Activated CD4-positive, alpha-beta T cell treated with anti-CD3 and anti-CD28 coated beads, Interleukin-10, Interleukin-2, amounts not matched to agents 100 ng/mL and 50 ng/mL, durations not matched to agents 16 hours and 8 hours (primary cell): ENCODE data around the gene STOX1.
"Not testable (repeated sequence)": the region's sequence is repeated elsewhere in the genome, so short reads cannot be mapped to it uniquely, and the experiment has no call there.

Experiments
- DNase-seq: peaks from one replicate; pipeline ENCODE4 v3.0.0-alpha.2; 2020

The STOX1 gene

GRCh38 chr10:68831961-68832455, 4.7 kb downstream of the STOX1 start:
- no peak for DNase-seq

DNA sequence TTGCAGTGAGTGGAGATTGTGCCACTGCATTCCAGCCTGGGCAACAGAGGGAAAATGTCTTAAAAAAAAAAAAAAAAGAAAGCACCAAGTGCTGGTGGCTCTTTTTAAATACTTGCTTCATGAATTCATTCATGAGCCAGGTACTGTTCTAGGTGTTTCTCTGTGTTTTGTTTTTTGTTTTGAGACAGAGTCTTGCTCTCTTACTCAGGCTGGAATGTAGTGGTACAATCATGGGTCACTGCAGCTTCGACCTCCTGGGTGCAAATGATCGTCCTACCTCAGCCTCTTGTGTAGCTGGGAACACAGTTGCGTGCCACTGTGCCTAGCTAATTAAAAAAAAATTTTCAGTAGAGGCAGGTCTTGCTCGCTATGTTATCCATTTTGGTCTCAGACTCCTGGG, 5.3 kb downstream of the STOX1 start:
- DNase-seq = no peak

DNA sequence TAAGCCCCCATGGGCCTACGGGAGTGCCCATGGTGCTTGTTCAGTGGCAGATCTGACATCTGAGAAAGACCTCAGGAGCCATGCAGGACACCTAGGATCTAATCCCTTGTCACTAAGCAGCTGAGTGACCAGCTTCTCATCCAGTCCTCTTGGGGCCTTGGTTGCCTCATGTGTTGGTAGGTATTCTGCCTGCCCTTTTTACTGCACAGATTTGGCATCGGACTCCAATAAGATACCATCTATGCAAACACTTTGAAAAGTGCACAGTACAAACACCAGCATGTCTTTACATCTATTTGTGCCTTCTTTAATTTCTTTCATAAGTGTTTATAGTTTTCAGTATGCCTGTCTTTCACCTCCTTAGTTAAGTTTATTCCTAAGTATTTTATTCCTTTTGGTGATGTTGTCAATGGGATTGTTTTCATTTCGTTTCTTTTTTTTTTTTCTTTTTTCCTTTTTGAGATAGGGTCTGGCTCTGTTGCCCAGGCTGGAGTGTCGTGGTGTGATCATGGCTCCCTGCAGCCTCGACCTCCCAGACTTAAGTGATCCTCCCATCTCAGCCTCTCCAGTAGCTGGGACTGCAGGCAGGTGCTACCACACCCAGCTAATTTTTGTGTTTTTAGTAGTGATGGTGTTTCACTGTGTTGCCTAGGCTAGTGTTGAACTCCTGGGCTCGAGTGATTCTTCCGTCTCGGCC, 10.4 kb downstream of the STOX1 start:
- DNase-seq = no peak

DNA sequence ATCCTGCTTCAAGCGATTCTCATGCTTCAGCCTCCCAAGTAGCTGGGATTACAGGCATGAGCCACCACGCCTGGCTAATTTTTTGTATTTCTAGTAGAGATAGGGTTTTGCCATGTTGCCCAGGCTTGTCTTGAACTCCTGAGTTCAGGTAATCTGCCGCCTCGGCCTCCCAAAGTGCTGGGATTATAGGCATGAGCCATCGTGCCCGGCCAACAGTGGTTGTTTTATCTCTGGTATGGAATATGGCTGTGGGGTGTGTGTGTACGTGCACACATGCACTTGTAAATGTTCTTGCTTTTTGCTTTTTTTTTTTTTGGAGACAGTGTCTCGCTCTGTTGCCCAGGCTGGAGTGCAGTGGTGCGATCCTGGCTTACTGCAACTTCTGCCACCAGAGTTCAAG, 13.3 kb downstream of the STOX1 start:
- DNase-seq = not testable (repeated sequence)

DNA sequence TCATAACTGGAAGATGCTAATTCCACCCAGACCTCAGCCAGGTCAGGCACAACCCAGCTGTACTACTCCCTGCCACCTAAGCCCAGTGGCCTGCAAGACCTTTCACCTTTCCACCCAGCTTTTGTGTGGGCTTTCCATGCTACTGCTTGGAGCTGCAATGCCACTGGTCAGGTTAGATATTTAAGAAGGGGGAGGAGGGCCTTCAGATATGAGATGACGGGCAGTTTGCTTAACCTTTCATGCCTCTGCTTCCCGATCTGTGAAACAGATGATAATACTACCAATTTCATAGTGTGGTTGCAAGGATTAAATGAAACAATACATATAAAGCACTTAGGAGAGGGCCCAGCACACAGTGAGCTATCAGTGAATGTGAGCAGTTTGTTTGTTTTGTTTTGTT, 20.9 kb downstream of the STOX1 start:
- DNase-seq = no peak

GRCh38 chr10:68848806-68849205, 21.5 kb downstream of the STOX1 start:
- DNase-seq = no peak

- DNase-seq = no peak
Measured at GRCh38 chr10:68856352-68856751, 29.0 kb downstream of the STOX1 start.

DNA sequence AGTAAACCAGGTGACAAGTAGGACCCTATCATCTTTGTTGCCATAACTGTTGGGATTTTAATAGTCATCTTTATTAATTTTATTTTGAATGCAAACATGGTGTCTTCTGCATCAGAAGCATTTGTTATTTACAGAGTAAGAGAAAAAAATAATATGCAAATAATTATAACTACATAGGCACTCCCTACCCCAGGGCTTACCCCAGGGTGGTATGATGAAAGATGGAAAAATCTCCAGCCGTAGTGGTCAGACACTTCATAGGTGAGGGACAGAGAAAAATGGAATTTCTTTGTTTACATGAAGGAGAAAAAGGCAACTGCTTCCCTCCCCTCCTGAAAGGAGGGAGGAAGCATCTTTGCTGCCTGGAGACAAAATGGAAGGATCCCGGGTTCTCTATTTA, 29.7 kb downstream of the STOX1 start:
- no peak for DNase-seq

DNA sequence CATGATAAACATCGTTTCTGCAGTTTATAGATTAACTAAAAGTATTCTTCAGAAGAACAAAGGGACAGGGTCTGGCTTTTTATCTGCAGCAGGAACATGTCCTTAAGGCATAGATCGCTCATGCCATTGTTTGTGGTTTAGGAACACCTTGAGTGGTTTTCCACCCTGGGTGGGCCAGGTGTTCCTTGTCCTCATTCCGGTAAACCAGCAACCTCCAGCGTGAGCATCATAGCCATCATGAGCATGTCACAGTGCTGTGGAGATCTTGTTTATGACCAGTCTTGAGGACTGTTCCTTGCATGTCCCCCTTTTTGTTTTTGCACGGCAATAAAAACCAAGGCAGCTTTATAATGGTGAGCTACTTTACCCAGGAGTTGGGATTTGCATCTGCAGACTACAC, 33.9 kb downstream of the STOX1 start:
- DNase-seq = no peak

DNA sequence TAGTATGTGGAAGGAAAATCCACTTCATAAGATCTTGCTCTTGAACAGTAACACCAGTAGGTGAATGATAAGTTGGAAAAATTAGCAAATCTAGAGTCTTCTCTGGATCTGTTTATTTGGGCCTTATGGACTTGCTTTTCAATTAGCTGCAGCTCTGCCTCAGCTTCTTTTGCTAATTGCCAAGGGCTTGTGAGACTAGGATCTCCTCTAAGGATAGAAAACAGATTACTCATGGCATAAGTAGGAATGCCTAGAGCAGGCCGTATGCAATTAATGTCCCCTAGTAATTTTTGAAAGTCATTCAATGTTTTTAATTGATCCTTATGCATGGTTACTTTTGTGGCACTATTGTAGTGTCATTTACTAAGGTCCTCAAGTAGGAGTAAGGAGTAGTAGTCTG, 37.3 kb downstream of the STOX1 start:
- no peak for DNase-seq

DNA sequence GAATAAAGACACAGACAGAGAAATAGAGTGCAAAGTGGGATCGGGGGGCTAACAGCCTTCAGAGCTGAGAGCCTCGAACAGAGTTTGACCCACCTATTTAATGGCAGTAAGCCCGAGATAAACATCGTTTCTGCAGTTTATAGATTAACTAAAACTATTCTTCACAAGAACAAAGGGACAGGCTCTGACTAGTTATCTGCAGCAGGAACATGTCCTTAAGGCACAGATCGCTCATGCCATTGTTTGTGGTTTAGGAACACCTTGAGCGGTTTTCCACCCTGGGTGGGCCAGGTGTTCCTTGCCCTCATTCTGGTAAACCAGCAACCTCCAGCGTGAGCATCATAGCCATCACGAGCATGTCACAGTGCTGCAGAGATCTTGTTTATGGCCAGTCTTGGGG, 40.8 kb downstream of the STOX1 start:
- not testable (repeated sequence) for DNase-seq

- no peak for DNase-seq
Measured at GRCh38 chr10:68869623-68870022, 42.3 kb downstream of the STOX1 start.

DNA sequence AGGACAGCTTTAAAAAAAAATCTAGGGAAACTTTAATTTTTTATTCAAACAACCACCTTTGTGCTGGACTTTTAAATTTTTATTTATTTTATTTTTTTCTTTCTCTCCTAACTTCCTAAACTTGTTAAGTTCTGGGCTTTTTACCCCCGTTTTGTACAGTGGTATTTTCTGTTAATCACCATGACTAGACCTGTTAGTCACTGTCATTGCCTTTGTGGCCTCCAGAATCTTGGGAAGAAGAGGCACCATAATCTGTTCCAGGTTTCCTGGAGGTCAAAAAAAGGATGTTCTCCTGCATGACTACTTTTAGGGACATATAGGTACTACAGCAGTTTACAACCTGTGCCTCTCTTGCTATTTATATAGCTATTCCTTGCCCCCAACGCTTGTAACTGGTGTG, 42.7 kb downstream of the STOX1 start:
- no peak for DNase-seq

GRCh38 chr10:68870545-68871104, 43.3 kb downstream of the STOX1 start:
- DNase-seq = peak; percentile 7

- peak; percentile 4 for DNase-seq
Measured at GRCh38 chr10:68871105-68871711, 43.9 kb downstream of the STOX1 start.

DNA sequence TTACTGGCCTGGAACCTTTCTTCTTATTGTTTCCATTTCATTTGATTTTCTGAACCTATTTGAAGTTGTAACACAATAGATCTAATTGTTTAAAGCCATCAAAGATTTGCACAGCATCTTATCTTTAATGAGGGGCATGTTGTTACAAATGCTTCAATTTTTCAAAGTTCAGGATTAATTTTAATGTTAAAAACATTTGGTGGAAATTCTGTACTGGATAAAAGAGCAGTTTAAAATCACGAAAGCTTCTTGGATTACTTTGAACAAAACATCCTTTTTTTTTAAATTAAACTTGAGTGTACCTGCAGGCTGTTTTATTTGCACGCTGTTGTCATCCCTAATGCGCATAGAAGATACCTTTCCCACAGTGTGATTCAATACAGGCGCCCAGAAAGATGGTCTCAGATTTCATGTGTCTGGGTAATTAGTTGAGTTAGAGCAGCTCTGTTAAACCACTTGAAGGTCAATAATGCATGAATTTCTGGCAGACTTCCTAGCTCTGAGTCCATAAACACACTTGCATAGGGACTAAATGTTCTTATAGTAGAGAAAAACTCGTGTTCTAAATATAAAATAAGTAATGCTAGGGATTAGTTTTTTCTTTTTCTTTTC, 44.5 kb downstream of the STOX1 start:
- no peak for DNase-seq

GRCh38 chr10:68876246-68877138, 49.2 kb downstream of the STOX1 start:
- DNase-seq = no peak

DNA sequence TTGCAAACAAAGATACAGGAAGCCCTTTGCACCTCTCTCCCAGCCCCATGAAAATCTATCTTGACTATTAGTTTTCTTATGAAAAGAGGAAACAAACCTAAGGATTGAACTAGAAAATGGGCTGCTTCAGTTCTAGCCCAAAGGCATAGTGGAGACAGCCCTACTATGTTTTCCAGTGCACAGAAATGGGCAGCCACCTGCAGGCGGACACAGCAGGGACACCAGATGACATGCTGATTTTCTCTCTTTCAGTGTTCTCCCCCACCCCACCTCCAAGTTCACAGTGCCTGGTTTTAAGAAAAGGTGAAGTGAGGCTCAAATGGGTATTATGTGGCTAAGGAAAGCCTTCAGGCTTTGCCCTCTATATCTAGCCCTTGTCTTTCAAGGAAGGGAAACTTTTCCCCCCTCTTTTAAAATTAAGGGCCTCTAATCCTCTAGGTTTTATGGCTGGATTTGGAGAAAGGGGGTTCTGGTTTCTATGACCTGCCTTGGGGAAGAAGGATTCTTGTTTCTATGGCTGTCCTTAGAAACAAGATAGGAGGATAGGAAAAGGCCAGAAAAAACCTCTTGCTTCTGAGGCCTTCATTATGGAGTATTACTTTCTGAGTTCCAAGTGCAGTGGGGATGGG, 50.3 kb downstream of the STOX1 start:
- DNase-seq = no peak

DNA sequence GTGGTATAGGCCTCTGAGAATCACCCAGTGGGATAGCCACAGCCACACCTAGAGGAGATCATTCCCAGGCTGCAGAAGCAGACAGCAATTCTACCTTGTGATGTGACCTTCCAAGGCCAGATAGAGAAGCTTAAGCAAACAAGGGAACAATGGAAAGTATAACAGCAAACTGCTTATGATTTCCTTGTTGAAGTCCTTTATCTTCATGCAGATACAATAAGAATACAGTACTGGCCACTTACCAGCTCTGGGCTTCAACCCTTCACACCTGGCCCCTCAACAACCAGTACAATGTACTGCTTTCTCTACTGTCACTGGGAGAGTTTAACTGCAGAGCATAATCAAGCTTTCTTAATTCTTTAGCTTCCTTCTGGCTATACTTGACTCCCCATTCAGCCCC, 51.2 kb downstream of the STOX1 start:
- no peak for DNase-seq

- no peak for DNase-seq
Measured at GRCh38 chr10:68879628-68880027, 52.3 kb downstream of the STOX1 start.

DNA sequence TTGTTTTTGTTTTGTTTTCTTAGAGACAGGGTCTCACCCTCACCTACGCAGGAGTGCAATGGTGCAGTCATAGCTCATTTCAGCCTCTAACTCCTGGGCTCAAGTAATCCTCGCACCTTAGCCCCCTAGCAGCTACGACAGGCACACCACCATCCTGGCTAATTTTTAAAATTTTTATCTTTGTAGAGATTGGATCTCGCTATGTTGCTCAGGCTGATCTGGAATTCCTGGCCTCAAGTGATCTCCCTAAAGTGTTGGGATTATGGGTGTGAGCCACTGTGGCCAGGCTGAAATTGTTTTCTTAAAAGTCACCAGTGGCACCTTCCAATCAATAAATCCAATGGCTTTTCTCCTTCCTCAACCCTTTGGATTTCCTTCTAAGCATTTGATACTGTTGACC, 52.9 kb downstream of the STOX1 start:
- DNase-seq = no peak

- no peak for DNase-seq
Measured at GRCh38 chr10:68895041-68895440, 67.7 kb downstream of the STOX1 start.
